GM19463 (cell line): ENCODE data around the gene DLGAP1.
"Not testable (repeated sequence)": the region's sequence is repeated elsewhere in the genome, so short reads cannot be mapped to it uniquely, and the experiment has no call there.

Experiments used
- ATAC-seq: cut with Tn5 transposase; IDR thresholded peaks from one replicate; pipeline ENCODE4 v1.9.1; 2021; ENCODE audit warnings: mild to moderate bottlenecking, moderate library complexity; ENCODE audit not compliant: unreplicated experiment

Gene DLGAP1

GRCh38 chr18:3652380-3653262 lies 802.5 kb downstream of the DLGAP1 start:
- ATAC-seq, result no peak

- ATAC-seq, result no peak
These were observed 803.8 kb downstream of the DLGAP1 start for GRCh38 chr18:3651266-3651665.

- ATAC-seq, result not testable (repeated sequence)
These were observed 804.5 kb downstream of the DLGAP1 start for GRCh38 chr18:3650521-3651042.

DNA sequence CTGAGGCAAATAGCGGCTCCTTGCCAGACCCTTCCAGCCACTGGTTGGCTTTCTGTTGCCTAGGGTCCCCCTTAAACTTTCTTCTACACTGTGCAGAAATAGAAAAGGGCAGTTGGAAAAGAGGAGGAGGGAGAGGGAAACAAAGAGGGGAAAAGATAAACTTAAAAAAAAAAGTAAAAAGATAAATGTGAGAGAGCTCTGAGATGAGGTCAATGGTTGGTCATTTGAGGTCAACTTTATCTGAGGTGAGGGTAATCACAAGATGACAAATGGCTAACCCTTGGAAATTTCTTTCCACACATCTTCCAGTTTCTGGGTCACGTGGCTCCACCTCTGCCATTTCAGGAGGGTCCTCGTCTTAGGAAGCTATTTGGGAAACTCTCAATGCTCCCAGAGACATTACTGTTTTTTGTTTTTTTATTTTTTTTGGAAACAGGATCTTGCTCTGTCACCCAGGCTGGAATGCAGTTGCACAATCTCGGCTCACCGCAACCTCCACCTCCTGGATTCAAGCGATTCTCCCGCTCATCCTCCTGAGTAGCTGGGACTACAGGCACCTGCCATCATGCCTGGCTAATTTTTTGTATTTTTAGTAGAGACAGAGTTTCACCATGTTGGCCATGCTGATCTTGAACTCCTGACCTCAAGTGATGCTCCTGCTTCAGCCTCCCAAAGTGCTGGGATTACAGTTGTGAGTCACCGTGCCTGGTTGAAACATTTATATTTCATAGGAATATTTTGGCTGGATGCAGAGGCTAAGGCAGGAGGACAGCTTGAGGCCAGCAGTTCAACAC lies 805.3 kb downstream of the DLGAP1 start:
- ATAC-seq, result no peak

DNA sequence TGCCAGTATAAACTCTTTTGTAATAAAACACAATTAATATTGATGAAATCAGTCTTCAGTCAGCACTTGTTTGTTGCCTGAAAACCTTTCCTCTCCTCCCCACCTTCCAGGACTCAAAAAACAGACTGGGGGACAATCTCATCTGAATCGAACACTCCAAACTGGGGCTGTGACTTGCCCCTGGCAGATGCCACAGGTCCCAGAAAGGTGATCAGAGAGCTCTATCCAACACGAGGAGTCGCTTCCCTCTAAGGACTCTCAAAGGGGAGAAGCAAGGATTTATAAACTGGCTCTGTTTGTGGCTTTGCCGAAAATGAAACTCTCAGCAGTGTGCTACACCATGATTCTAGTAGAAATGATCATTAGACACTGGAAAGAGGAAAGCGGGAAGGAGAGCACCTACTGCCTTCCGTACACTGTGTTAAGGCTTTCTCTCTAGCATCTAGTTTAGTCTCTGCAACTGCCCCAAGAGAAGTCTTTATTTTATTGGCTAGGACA lies 805.9 kb downstream of the DLGAP1 start:
- no peak for ATAC-seq

- no peak for ATAC-seq
These were observed 806.5 kb downstream of the DLGAP1 start for GRCh38 chr18:3648641-3649040.

- ATAC-seq, result no peak
These were observed 806.9 kb downstream of the DLGAP1 start for GRCh38 chr18:3648200-3648599.

- ATAC-seq, result no peak
These were observed 807.5 kb downstream of the DLGAP1 start for GRCh38 chr18:3647636-3648035.

- ATAC-seq, result no peak
These were observed 809.5 kb downstream of the DLGAP1 start for GRCh38 chr18:3645384-3646156.

GRCh38 chr18:3634250-3634939 lies 820.7 kb downstream of the DLGAP1 start:
- no peak for ATAC-seq

- ATAC-seq, result no peak
These were observed 823.2 kb downstream of the DLGAP1 start for GRCh38 chr18:3631887-3632286.

GRCh38 chr18:3626929-3627458 lies 828.1 kb downstream of the DLGAP1 start:
- ATAC-seq, result no peak

DNA sequence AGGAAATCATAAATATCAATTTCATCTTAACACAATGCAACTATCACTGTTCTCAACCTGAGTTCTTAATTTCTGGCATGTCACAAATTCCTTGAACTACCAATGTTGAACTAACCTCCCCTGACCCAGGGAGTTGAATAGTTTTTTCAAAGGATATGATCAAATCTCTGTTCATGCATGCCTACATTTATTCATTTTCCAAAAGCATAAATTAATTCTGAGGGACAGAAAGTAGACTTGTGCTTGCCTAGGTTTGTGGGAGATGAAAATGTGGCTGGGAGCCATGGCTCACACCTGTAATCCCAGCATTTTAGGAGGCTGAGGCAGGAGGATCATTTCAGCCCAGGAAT lies 829.4 kb downstream of the DLGAP1 start:
- ATAC-seq, result no peak

DNA sequence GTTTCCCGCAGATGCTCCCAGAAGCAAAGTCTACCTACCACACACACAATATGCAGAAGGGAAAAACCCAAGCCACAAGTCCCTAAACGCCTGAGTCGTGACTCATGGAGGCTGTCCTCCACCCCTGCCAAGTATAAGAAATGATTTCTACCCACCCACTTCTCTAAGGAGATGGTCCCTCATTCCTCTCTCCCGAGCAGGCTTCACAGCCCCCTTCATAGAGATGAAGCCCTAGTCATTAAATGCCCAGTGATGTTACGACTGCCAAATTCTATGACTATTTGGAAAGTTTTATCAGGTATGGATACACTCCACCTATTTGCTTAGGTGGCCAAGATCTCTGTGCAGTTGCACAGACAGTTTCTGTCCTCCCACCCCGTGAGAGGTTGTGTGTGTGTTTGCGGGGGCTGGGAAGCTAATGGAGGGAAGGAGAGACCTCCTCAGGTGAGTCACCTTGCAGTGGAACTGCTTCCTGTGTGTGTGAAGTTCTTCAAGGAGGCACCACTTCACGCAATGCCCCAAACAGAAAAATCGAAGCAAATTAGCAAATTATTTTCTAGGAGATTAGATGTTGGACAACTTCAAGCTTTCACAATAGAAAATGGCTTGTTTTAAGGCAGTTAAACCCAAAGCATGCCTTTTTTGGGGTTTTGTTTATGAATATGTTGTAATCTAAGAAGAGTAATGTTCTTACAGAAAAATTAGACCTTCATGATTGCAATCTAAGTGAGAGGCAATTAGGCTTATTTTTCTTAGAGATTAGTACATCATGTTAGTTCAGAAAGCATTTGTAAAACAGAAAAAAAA lies 830.0 kb downstream of the DLGAP1 start:
- peak; percentile 83 for ATAC-seq

GRCh38 chr18:3624546-3624934 lies 830.6 kb downstream of the DLGAP1 start:
- ATAC-seq, result no peak

- ATAC-seq, result no peak
These were observed 831.1 kb downstream of the DLGAP1 start for GRCh38 chr18:3623769-3624545.

DNA sequence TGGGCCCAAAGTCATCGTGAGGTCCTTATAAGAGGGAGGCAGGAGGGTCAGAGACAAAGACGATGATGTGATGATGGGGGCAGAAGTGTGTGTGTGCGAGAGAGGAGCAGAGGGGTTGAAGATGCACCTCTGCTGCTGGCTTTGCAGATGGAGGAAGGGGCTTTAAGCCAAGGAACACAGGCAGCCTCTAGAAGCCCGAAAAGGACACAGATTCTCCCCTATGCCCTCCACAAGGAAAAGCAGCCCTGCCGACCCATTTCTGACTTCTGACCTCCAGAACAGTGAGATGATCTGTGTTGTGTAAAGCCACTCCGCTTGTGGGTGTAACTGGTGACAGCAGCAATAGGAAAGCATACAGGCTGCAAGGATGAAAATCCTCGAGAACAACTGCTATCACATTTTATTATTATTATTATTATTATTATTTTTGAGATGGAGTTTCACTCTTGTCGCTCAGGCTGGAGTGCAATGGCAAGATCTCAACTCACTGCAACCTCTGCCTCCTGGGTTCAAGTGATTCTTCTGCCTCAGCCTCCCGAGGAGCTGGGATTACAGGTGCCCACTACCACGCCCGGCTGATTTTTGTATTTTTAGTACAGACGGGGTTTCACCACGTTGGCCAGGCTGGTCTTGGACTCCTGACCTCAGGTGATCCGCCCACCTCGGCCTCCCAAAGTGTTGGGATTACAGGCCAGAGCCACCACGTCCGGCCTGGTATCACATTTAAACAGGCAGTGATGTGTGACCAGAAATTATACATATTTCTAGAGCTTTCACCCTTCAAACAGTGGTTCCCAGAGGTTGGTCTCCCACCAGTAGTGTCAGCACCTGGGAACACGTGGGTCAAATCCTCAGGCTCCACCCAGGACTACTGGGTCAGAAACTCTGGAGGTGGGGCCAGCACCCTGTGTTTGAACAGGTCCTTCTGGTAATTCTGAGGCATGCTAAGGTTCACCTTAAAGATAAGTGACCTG lies 834.7 kb downstream of the DLGAP1 start:
- no peak for ATAC-seq
